K562 (cell line): Measurements from ENCODE around the gene NEDD8. TPM values are rescaled to one million over a fixed set of nuclear protein-coding genes. Genes with fewer than 3 reads are reported as not detected.

ENCODE experiments used
- ARNT ChIP-seq, 2 experiments: fragments of 450-650 bp; IDR thresholded peaks; 2 replicates each; pipeline ENCODE4 v1.6.1; 2016; ENCODE audit warnings: mild to moderate bottlenecking in 1 of 2
- EHMT2 ChIP-seq: fragments of 450-650 bp; IDR thresholded peaks from 2 replicates; pipeline ENCODE4 v1.6.1; 2018; ENCODE audit warnings: antibody characterized with exemption
- FOXP1 ChIP-seq: sonication (generic); formaldehyde crosslinking; IDR thresholded peaks from 2 replicates; pipeline ENCODE4 v1.8.0; 2022; ENCODE audit warnings: mild to moderate bottlenecking, missing genetic modification reagents
- HNRNPUL1 ChIP-seq: fragments of 200-400 bp; formaldehyde crosslinking; IDR thresholded peaks from 2 replicates; pipeline ENCODE4 v1.6.1; 2017; ENCODE audit warnings: low read length
- RAD21 ChIP-seq, 2 experiments: fragments of 250-450 bp in 1 of 2; fragments of 450-650 bp in 1 of 2; sonication (Bioruptor Pico) in 1 of 2; formaldehyde crosslinking in 1 of 2; IDR thresholded peaks in 1 of 2; conservative IDR thresholded peaks in 1 of 2; 2 replicates each; pipeline versions ENCODE4 v1.4.0 to v1.8.0; 2020 to 2022; ENCODE audit warnings: mild to moderate bottlenecking in 2 of 2, moderate library complexity in 1 of 2
- REST ChIP-seq, 2 experiments: fragments of 450-650 bp; formaldehyde crosslinking in 1 of 2; IDR thresholded peaks; 2 replicates each; pipeline versions ENCODE4 v1.4.0 to v1.6.1; 2014 to 2020; ENCODE audit warnings: mild to moderate bottlenecking in 2 of 2, borderline replicate concordance in 1 of 2, low read depth in 1 of 2
- RNF219 ChIP-seq: fragments of 250-450 bp; sonication (Bioruptor Pico); IDR thresholded peaks from 2 replicates; pipeline ENCODE4 v1.5.0; 2022; ENCODE audit warnings: mild to moderate bottlenecking
- SREBF1 ChIP-seq: fragments of 150-350 bp; IDR thresholded peaks from 2 replicates; pipeline ENCODE4 v1.6.1; 2014; ENCODE audit warnings: antibody characterized with exemption, low read depth, low read length, borderline replicate concordance
- THAP7 ChIP-seq: fragments of 250-450 bp; sonication (Bioruptor Pico); IDR thresholded peaks from 2 replicates; pipeline ENCODE4 v1.5.0; 2021
- ZBTB8A ChIP-seq: fragments of 450-650 bp; IDR thresholded peaks from 2 replicates; pipeline ENCODE4 v1.6.1; 2018; ENCODE audit warnings: mild to moderate bottlenecking, moderate library complexity; ENCODE audit not compliant: partially characterized antibody
- ZKSCAN1 ChIP-seq: fragments of 150-350 bp; IDR thresholded peaks from 2 replicates; pipeline ENCODE4 v1.6.1; 2016; ENCODE audit warnings: low read depth, low read length
- ZNF280A ChIP-seq: fragments of 450-650 bp; IDR thresholded peaks from 2 replicates; pipeline ENCODE4 v1.6.1; 2018; ENCODE audit warnings: mild to moderate bottlenecking, low read depth; ENCODE audit not compliant: partially characterized antibody
- ZNF324 ChIP-seq: fragments of 250-450 bp; sonication (Bioruptor Pico); IDR thresholded peaks from 2 replicates; pipeline ENCODE4 v1.4.0; 2020; ENCODE audit warnings: mild to moderate bottlenecking
- ZNF79 ChIP-seq: fragments of 250-450 bp; sonication (Bioruptor Pico); IDR thresholded peaks from 2 replicates; pipeline ENCODE4 v1.4.0; 2020; ENCODE audit warnings: low read depth, mild to moderate bottlenecking, moderate library complexity
- polyA plus RNA-seq, 8 experiments: library from polyadenylated mRNA; depleted of rRNA in 4 of 8; stranded (reverse) in 5 of 8; unstranded in 3 of 8; fragments of >200 nt; fragmentation: Nextera tagmentation in 2 of 8; fragmentation: Illumina TruSeq in 1 of 8; extraction: Ambion mirVana in 2 of 8; extraction: Trizol in 1 of 8; gene quantifications; 2 replicates each; pipeline versions ENCODE4 v1.2.1 to v1.2.3, GENCODE V29; 2011 to 2014; ENCODE audit warnings: inconsistent platforms in 1 of 8, missing spikeins in 1 of 8
- total RNA-seq, 7 experiments: library from RNA; depleted of rRNA in 6 of 7; stranded (reverse); fragments of >200 nt in 6 of 7; fragmentation: Illumina TruSeq in 2 of 7; extraction: Trizol in 2 of 7; gene quantifications; 2 replicates each; pipeline versions ENCODE4 v1.2.1 to v1.2.3, GENCODE V29; 2011 to 2021; ENCODE audit warnings: low replicate concordance in 1 of 7

NEDD8 gene
- total and polyA plus RNA-seq, 9 of the 15 experiments (the other 6 are each of a cell fraction or from before 2014, with no cell fraction given) = 142 to 691 (median 260) TPM

GRCh38 chr14:24188251-24189058, 43.7 kb downstream of the NEDD8 start, which contains the start of gene IPO4 (continued):
- TF ChIP-seq EHMT2 = no peak
- peak; percentile 42; the same call in 1 of the 2 replicates for TF ChIP-seq THAP7 (CRISPR knock-in tag)
- no peak for TF ChIP-seq RNF219 (CRISPR knock-in tag)
- no peak for TF ChIP-seq ZNF79 (CRISPR knock-in tag)
- 0 out of 2 replicates have a peak, but pooled peaks have one; percentile 11 for TF ChIP-seq REST (IDR thresholded peaks at IDR 0.05; ENCODE audit: borderline replicate concordance)
- TF ChIP-seq REST (CRISPR knock-in tag; IDR thresholded peaks at IDR 0.05; ENCODE audit: low read depth) = no peak
- peak; percentile 27 to 34; a peak in 1 of 4 replicates for TF ChIP-seq RAD21 (CRISPR knock-in tag; conservative IDR thresholded peaks at IDR 0.05 in 1 of 2, IDR thresholded peaks at IDR 0.05 in 1 of 2)
- TF ChIP-seq ZBTB8A = no peak
- TF ChIP-seq ZNF280A = no peak
- 0 out of 2 replicates have a peak, but pooled peaks have one; percentile 29 for TF ChIP-seq ZKSCAN1
- no peak for TF ChIP-seq HNRNPUL1
- TF ChIP-seq ZNF324 (CRISPR knock-in tag) = 0 out of 2 replicates have a peak, but pooled peaks have one; percentile 41
- no peak for TF ChIP-seq SREBF1
- TF ChIP-seq ARNT (IDR thresholded peaks at IDR 0.05) = peak in 1 of 2 experiments; percentile 63; a peak in 2 of 4 replicates
- TF ChIP-seq FOXP1 (CRISPR knock-in tag) = peak; percentile 39; the same call in 1 of the 2 replicates
